RWPE1 (cell line): ENCODE results near the gene TRPM5.

Experiments used
- CTCF ChIA-PET: fragments of 350-600 bp; sonication (Branson Sonifier 250); formaldehyde crosslinking; extraction: SDS; loops from one replicate; lab custom pipeline; 2021; lab: Yijun Ruan, JAX
- POLR2A ChIA-PET: fragments of 400-600 bp; formaldehyde crosslinking; extraction: SDS; loops from one replicate; lab custom pipeline; 2020; ENCODE audit warnings: antibody characterized with exemption; ENCODE audit not compliant: low non-redundant PET; lab: Yijun Ruan, JAX
- DNase-seq: peaks from one replicate; pipeline ENCODE4 v3.0.0; 2012; ENCODE audit warnings: low spot score
- H3K27ac ChIP-seq: fragments of 450-650 bp; 2 replicates; pipeline ENCODE4 v1.5.1; 2017
- TF ChIP-seq, protein P1 (sequence below): fragments of 450-650 bp; conservative IDR thresholded peaks from 2 replicates; pipeline ENCODE4 v1.5.1; 2017; ENCODE audit warnings: low read depth, mild to moderate bottlenecking

TRPM5 gene

DNA sequence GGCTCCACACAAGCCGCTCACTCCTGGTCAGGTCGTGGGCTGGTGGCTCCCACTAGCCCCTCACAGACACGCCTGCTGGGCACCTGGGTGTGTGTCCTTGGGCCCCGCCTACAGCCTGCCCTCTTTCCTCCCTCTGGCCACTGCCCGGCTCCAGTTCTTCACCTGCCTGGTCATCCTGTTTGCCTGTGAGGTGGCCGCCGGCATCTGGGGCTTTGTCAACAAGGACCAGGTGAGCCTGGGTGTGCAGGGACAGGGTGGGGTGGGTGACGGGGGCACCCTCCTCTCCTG lies 49.6 kb downstream of the TRPM5 start:
- CTCF ChIA-PET: no interaction called here
- no peak for DNase-seq
- TF ChIP-seq, protein P1, sequence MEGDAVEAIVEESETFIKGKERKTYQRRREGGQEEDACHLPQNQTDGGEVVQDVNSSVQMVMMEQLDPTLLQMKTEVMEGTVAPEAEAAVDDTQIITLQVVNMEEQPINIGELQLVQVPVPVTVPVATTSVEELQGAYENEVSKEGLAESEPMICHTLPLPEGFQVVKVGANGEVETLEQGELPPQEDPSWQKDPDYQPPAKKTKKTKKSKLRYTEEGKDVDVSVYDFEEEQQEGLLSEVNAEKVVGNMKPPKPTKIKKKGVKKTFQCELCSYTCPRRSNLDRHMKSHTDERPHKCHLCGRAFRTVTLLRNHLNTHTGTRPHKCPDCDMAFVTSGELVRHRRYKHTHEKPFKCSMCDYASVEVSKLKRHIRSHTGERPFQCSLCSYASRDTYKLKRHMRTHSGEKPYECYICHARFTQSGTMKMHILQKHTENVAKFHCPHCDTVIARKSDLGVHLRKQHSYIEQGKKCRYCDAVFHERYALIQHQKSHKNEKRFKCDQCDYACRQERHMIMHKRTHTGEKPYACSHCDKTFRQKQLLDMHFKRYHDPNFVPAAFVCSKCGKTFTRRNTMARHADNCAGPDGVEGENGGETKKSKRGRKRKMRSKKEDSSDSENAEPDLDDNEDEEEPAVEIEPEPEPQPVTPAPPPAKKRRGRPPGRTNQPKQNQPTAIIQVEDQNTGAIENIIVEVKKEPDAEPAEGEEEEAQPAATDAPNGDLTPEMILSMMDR: no peak
- peak overlapping the region; percentile 99 for H3K27ac ChIP-seq
- POLR2A ChIA-PET: no interaction called here
